HG03521 (cell line): ENCODE results near the gene B4GALT5.
A peak's percentile ranks its signal among the peaks of the same experiment; 100 is the strongest.

Experiments used
- ATAC-seq: cut with Tn5 transposase; IDR thresholded peaks from one replicate; pipeline ENCODE4 v1.9.1; 2021; ENCODE audit warnings: mild to moderate bottlenecking, moderate library complexity; ENCODE audit not compliant: unreplicated experiment

The B4GALT5 gene

DNA sequence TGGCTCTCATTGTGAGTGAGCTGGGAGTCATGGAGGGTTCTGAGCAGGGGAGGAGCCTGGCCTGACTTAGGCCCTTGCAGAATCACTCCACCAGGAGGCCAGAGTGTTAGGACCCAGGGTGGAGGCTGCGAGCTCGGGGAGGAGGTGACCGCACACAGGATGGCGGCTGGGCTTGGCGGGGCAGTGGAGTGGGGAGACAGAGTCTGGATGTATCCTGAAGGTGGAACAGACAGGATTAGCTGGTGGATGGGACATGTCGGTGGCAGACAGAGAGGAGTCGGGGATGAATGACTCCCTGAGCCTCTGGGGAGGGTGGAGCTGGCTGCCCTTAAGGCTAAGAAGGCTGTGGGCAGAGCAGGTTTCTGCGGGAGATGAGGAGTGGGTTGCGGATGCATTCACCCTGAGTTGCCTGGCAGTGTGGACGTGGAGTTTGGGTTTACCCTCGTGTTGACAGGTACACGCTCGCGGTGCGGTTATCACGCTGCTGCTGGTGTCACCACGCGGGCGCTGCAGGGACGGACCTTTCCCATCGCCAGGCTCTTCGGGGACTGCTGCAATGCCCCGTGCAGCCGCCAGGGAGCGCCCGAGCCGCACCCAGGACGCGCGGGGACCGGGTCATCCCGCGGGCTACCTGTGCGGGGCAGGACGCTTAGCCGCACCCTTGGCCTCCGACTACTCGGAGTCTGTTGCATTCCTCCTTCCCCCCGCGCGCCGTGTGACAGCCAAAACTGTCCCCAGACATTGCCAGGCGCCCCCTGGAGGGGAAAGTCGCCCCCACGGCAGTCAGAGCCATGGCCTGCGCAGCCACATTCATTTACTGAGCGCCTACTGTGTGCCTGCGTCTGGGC, 102.8 kb downstream of the B4GALT5 start:
- ATAC-seq: peak; percentile 67

DNA sequence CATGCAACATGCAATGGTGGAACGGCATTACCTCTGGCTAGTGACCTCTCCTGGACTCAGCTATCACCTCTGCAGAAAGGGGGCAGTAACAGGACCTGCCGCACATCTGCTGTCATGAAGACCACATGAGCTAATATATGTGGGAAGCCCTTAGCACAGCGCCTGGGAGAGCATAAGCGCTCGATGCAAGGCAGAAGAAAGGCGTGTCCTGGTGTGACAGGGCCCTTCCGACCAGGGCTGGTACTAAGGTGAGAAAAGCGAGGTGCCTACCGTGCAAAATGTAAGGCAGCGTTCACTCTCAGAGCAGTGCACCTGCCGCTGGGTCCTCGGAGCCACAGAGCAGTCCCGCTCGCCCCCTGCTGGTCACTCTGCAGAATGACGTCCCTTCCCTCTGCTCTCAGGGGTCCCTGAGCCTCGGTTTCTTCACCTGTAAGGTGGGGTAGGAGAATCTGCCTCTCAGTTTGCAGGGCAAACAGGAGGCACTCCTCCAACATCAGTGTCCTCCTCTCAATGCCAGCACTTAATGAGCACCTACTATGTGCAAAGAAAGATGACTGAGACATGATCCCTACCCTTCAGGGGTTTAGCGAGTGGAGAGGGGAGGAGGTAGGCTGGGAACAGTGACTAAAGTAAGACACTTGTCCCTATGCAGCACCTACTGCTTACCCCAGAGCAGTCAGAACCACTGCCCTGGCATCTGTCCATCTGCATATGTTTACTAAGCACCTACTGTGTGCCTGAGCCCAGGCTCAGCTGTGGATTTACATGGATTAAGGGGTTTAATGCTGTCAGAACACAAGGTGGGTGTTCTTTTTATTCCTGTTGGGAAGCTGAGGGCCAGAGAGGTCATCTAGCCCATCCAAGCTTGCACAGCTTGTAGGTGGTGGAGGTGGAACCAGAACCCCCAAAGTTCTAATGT, 104.7 kb downstream of the B4GALT5 start:
- ATAC-seq: no peak

DNA sequence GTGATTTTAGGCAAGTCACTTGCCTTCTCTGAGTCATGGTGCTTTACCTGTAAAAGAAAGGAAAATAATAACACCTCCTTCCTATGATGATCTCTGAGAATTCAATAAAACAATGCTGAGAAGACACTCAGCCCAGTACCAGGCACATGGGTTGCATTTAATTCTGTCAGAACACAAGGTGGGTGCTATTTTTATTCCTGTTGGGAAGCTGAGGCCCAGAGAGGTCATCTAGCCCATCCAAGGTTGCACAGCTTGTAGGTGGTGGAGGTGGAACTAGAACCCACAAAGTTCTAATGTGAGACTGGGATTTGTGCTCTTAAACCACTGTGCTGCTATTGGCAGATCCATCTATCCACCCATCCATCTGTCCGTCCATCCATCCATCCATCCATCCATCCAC, 106.1 kb downstream of the B4GALT5 start:
- no peak for ATAC-seq

DNA sequence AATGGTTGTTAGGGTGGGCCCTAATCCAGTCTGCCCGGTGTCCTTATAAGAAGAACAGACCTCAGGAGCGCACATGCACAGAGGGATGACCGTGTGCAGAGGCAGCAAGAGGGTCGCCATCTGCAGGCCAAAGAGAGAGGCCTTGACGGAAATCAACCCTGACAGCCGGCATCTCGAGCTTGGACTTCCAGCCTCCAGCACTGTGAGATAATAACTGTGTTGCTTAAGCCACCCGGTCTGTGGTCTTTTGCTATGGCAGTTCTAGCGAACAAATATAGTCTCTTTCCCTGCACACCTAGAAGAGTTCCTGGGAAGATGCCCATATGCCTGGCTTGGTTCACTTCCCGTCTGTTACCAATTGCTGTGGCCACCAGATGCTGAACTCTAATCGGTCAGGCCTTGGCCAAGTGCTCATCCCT, 110.5 kb downstream of the B4GALT5 start:
- no peak for ATAC-seq

DNA sequence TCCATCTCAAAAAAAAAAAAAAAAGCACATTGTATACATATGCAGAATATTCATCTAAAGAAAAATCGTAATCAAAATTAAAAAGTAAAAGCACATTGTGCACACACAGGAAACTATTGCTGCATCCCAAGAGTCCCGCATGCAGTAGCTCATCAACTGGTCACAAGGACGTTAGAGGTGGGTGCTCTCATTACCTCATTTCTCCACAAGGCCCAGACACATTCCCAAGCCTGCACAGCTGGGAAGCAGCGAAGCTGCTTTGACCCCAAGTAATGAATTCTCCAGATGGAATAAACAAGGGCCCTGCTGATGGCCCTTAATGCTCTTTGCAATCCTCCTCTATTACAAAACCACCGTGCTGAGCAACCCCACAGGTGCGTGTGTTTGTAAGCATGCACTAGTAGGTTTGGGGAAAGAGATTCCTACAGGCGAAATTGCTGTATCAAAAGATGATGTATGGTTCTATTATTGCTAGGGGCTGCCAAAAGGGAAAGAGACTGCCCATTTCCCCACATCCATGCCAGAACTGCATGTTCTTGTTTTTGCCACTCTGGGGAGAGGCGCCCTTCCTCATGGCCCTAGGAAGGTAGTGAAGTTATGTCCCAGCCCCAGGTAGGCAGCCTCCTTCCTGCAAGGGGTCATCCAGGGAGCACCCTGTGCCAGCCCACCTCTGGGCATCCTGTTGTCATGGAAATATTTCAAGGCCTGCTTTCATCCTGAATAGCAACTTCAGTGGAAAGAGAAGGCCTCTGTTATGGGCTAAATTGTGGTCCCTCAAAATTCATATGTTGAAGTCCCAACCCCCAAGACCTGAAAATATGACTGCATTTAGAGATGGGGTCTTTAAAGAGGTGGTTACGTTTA, 111.1 kb downstream of the B4GALT5 start:
- ATAC-seq: no peak

DNA sequence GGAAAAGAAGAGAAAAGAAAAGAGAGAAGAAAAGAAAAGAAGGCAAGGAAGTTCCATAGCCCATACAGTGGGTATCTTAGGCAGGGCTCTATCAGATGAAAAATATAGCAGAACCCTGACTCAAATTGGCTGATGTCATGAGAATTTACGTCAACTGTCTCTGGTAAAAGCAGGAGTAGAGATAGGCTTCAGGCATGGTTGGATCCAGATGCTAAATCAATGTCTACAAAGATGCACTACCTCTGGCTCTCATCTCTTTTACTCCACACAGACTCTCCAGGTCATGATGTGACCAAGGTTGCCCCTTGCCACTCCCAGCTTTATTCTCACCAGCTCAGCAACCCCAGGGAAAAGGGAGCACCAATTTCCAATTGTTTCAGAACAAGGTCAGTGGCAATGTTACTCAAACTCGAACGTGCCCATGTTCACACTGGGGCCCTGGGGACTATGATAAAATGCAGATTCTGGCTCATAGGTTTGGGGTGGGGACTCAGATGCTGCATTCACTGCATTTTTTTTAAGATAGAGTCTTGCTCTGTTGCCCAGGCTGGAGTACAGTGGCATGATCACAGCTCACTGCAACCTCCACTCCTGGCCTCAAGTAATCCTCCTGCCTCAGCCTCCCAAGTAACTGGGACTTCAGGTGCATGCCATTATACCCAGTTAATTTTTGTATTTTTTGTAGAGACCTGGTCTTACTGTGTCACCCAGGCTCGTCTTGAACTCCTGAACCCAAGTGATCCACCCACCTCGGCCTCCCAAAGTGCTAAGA, 112.3 kb downstream of the B4GALT5 start:
- ATAC-seq: no peak

DNA sequence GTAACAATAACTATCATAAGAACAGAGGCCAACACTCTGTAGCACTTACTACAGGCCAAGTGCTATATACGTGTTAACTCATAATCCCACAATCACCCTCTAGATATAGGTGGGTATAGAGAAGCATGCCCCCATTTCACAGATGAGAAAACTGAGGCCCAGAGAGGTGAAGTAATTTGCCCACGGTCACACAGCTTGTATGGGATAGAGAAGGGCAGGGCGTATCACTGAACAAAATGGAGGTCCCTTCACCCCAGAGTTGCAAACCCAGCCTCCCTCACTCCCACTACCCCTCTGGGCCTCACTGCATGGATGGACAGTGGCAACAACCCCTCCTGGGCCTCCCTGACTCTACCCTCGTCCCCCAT, 113.9 kb downstream of the B4GALT5 start:
- no peak for ATAC-seq

DNA sequence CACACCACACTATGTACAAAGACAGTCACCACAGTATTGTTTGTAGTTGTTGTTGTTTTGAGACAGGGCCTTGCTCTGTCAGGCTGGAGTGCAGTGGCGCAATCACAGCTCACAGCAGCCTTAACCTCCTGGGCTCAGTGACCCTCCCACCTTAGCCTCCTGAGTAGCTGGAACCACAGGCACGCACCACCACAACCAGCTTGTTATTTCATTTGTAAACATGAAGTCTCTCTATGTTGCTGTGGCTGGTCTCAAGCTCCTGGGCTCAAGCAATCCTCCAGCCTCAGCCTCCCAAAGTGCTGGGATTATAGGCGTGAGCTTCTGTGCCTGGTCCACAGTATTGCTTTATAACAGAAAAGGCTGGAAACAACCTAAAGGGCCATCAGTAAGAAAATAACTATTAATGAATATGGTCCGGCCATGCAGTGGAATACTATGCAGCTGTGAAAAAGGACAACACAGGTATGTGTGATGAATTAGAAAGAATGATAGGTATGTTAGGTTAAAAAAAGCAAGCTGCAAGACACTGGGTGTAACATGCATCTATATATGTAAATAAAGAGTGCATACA, 115.8 kb downstream of the B4GALT5 start:
- ATAC-seq: no peak

DNA sequence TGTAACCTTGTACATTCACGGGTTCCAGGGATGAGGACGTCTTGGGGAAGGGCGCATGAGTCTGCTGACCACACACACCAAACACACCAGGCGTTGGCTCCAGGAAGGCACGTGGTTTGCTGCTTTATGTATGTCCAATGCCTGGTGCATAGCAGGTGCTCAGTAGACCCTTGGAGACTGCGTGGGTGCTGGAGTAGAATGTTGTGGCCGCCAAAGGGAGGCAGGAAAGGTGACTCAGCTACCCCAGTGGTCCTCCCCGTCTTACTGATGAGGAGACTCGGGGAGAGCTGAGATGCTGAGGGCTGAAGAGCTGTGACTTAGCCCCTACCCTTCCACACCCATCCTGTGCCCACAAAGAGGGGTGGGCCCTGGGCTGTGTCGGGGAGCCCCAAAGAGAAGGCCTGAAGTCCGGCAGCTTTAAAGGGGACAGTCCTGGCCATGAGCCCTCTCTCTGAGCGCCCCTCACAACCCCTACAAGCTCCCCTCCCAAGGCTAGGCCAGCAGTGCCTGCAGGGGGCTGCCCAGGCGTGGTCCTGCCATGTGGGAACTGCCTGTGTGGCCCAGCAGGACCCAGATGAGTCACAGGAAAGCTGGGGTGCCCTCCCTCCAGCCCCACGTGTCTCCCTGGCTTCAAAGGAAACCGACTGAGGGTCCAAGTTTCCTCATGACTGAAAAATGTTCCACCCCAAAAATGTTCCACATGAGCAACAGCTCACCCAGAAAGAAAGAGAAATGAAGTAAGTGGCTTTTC, 117.7 kb downstream of the B4GALT5 start:
- ATAC-seq: no peak

DNA sequence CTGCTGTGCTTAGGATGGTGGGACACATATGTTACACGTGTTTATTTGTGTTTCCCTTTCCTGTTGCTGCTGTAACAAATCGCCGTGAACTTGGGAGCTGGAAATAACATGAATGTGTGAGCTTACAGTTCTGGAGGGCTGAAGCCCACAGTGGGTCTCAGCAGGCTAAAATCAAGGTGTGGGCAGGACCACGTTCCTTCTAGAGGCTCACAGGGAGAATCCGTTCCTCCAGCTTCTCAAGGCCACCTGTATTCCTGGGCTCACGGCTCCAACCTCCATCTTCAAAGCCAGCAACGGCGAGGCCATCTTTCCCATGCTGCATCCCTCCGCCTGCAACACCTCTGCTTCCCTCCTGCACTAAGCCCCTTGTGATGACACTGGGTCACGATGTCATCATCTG, 118.3 kb downstream of the B4GALT5 start:
- ATAC-seq: no peak

DNA sequence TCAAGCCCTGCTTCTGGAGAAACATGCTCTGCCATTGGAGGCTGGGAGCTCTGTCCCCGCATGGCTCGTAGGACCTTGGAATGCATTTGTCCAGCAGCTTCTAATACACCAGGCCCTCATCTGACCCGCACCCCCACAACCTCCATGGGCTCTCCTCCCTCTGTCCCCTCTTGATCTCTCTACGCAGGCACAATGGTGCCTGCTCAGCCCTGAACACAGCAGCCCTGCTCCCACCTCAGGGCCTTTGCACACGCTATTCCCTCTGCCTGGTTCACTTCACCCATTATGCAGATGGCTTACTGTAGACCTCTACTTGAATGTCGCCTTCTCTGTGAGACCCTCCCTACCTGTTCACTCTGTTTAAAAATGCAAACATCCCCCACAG, 118.8 kb downstream of the B4GALT5 start:
- no peak for ATAC-seq

DNA sequence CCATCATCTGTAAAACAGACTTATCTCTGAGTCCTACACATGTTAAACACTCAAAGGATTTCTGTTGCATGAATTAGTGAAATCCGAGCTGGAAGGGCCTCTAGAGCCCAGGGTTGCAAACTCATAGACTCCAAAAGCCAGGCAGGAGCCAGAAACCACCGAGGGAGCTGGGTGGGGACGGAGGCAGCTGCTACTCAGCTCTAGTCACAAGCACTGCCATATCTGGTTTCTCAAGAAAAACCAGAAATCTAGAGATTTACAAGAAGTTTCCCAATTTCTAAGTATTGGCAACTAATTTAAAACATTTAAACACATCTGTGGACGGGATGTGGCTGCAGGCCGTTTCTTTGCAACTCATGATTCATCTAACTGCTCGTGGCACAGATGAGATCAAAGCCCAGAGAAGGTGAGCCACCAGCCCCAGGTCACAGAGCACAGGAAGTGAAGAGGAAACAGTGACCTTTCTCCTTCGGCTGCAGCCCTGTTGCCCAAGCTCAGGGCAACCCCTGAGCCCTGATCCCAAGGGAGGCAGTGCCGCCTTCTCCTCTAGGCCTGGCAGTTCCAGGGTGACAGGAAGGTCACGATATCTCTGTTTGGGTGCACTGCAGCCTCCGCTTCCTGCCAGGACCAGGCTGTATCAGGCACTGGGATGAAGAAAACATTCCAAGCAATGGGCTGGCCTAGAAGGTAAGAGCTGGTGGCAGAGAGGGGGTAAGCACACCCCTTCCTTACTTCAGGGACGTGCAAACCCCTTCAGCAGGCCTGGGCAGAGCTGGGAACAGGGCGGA, 119.3 kb downstream of the B4GALT5 start:
- ATAC-seq: no peak

DNA sequence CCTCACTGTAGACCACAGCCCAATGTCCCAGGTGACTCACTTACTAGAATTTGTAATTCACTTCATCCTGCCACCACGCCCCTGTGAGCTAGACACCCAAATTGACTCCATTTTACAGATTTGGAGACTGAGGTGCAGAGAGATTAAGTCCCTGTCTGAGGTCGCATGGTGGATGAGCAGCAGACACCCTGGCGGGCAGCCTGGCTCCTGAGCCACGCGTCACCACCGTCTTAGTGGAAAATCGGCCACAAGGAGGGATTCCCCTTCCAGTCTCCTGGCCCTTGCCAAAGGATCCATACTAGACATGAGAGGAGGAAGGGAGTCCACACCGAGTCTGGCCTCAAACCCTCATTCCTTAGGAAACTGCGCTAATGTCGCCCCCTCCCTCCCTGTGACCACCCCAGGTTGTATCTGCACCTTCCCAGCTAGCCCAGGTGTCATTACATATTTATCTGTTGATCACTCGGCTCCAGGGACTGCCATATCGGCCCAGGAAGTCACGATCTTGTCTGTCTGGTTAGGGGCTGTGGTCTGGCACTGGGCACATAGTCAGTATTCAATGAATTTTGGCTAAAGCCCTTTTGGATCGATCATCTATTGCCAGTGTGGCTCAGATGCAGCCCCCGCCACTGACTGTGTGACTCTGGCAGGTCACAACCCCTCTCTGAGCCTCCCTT, 120.1 kb downstream of the B4GALT5 start:
- no peak for ATAC-seq

DNA sequence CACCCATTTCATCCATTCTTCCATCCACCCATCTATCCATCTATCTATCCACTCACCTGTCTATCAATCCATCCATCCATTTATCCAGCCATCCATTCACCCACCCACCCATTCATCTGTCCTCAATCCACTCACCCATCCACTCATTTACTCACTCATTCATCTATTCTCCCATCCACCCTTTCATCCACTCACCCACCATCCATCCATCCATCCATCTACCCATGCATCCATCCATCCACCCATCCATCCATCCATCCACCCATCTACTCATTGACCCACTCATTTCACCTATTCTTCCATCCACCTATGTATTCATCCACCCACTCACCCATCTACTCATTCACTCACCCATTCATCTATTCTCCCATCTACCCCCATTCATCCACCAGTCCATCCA, 121.6 kb downstream of the B4GALT5 start:
- no peak for ATAC-seq

DNA sequence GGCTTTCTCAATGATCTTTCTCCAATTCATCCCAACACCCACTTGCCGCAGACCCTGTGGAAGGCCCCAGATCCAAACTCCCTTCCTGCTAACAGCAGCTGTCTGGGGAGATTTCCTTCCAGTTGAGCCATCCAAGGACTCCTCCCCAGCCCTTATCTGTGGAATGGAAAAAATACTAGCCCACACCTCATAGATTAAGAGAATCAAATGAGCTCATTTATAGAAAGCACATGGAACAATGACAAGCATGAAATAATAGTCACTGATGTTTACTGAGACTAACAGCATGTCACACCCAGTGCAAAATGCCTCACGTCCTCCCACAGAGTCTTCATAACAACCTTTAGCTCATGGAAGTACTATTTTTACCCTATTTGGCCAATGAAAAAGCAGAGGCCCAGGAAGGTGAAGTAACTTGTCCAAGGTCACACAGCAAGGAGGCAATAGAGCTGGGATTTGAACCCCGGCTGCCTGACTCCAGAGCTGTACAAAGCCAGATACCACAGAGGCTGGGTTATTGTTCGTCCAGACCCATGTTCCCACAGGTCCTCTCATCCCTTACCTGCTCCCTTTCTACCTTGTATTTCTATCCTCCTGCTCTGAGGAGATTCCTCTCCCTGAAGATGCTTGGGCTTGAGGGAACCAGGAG, 122.3 kb downstream of the B4GALT5 start:
- ATAC-seq: no peak

DNA sequence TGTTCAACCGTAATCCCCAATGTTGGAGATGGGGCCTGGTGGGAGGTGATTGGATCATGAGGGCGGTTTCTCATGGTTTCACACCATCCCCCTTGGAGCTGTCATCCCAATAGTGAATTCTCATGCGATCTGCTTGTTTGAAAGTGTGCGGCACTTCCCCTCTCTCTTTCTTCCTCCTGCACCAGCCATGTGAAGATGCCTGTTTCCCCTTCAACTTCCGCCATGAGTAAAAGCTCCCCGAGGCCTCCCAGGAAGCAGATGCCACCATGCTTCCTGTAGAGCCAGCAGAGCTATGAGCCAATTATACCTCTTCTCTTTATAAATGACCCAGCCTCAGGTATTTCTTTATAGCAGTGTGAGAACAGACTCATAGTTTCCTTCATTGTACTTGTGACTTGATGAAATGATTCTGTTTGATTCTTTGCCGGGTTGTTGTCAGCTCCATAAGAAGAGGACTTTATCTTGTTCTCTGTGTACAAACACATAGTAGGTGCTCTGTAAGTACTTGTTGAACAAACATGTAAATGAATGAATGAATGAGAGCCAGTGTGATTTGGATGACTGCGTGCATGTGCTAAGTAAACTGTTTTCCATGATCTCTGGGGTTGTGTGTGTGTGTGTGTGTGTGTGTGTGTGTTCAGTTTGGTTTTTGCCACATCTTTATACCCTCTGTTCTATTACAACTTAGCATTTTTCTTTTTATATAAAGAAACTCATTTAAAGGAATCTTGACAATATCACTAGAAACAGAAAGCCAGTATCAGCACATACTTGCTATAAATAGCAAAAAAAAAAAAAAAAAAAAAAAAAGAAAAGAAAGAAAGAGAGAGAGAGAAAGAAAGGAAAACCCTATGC, 123.3 kb downstream of the B4GALT5 start:
- ATAC-seq: no peak

DNA sequence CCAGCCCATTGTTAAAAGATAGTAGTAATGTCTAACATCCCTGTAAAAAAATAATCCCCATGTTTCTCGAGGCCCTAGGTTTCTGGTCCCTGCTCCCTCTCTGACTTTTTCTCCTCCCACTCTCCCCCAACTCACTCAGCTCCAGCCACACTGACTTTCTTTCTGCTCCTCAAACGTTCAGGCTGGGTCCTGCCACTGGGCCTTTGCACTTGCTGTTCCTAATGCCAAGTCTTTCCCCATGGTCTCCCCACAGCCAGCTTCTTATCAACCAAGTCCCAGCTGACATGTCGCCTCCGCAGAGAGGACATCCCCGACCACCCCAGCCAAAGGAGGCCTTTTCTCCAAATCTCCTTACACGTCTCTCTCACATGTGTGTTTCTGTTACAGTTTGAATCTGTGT, 123.9 kb downstream of the B4GALT5 start:
- ATAC-seq: no peak
